H9 (cell line): ENCODE measurements around the gene EGFL8. TPM values are rescaled to one million over a fixed set of nuclear protein-coding genes. Genes with fewer than 3 reads are reported as not detected.

Experiments
- DNase-seq: peaks from one replicate; pipeline ENCODE4 v3.0.0-alpha.2; 2017
- H2AFZ ChIP-seq: one replicate; pipeline ENCODE4 v1.6.1; 2013; ENCODE audit warnings: mild to moderate bottlenecking, low read length, control low read depth, moderate library complexity
- H2AK5ac ChIP-seq: 2 replicates; pipeline ENCODE4 v1.6.1; 2013; ENCODE audit warnings: low read length, control low read depth, mixed read lengths; ENCODE audit not compliant: insufficient read length
- H2BK120ac ChIP-seq: one replicate; pipeline ENCODE4 v1.6.1; 2013; ENCODE audit warnings: low read depth, mild to moderate bottlenecking, low read length, control low read depth, inconsistent platforms; ENCODE audit not compliant: poor library complexity, severe bottlenecking
- H2BK12ac ChIP-seq: 2 replicates; pipeline ENCODE4 v1.6.1; 2013; ENCODE audit warnings: low read length, control low read depth, mixed read lengths, low read depth; ENCODE audit not compliant: insufficient read length
- H2BK15ac ChIP-seq: 2 replicates; pipeline ENCODE4 v1.6.1; 2013; ENCODE audit warnings: low read depth, low read length, control low read depth
- H2BK20ac ChIP-seq: one replicate; pipeline ENCODE4 v1.6.1; 2013; ENCODE audit warnings: low read depth, mild to moderate bottlenecking, low read length, control low read depth, inconsistent platforms; ENCODE audit not compliant: poor library complexity, severe bottlenecking
- H2BK5ac ChIP-seq: 2 replicates; pipeline ENCODE4 v1.6.1; 2013; ENCODE audit warnings: low read length, control low read depth, mixed read lengths; ENCODE audit not compliant: insufficient read length
- H3K14ac ChIP-seq: 2 replicates; pipeline ENCODE4 v1.6.1; 2013; ENCODE audit warnings: low read length, control low read depth; ENCODE audit not compliant: insufficient read depth
- H3K18ac ChIP-seq: 2 replicates; pipeline ENCODE4 v1.6.1; 2013; ENCODE audit warnings: low read depth, mild to moderate bottlenecking, mixed read lengths, low read length, control low read depth; ENCODE audit not compliant: insufficient read length
- H3K23ac ChIP-seq: 2 replicates; pipeline ENCODE4 v1.6.1; 2013; ENCODE audit warnings: low read length, control low read depth, mixed read lengths, low read depth; ENCODE audit not compliant: insufficient read length
- H3K23me2 ChIP-seq: 2 replicates; pipeline ENCODE4 v1.6.1; 2013; ENCODE audit warnings: low read depth, mild to moderate bottlenecking, mixed read lengths, low read length, control low read depth; ENCODE audit not compliant: insufficient read length, poor library complexity, severe bottlenecking
- H3K27ac ChIP-seq: 2 replicates; pipeline ENCODE4 v1.5.1; 2013; ENCODE audit warnings: low read length, control low read depth, mixed read lengths, low read depth; ENCODE audit not compliant: insufficient read length
- H3K27me3 ChIP-seq: 2 replicates; pipeline ENCODE4 v1.6.1; 2013; ENCODE audit warnings: low read length, control low read depth, inconsistent platforms; ENCODE audit not compliant: insufficient read depth
- H3K4ac ChIP-seq: 2 replicates; pipeline ENCODE4 v1.6.1; 2013; ENCODE audit warnings: low read depth, mild to moderate bottlenecking, control low read depth, inconsistent platforms, low read length, moderate library complexity
- H3K4me1 ChIP-seq: 2 replicates; pipeline ENCODE4 v1.6.1; 2013; ENCODE audit warnings: low read length, control low read depth, inconsistent platforms; ENCODE audit not compliant: insufficient read depth
- H3K4me2 ChIP-seq: 2 replicates; pipeline ENCODE4 v1.6.1; 2013; ENCODE audit warnings: low read length, control low read depth, mixed read lengths; ENCODE audit not compliant: insufficient read length, insufficient read depth
- H3K56ac ChIP-seq: 2 replicates; pipeline ENCODE4 v1.6.1; 2013; ENCODE audit warnings: low read depth, mild to moderate bottlenecking, mixed read lengths, low read length, control low read depth; ENCODE audit not compliant: insufficient read length
- H3K79me1 ChIP-seq: 2 replicates; pipeline ENCODE4 v1.6.1; 2013; ENCODE audit warnings: low read depth, mild to moderate bottlenecking, moderate library complexity, low read length, control low read depth, inconsistent platforms; ENCODE audit not compliant: insufficient read depth, poor library complexity, severe bottlenecking
- H3K79me2 ChIP-seq: 2 replicates; pipeline ENCODE4 v1.6.1; 2013; ENCODE audit warnings: low read length, control low read depth, inconsistent platforms; ENCODE audit not compliant: insufficient read depth
- H3K9ac ChIP-seq: 2 replicates; pipeline ENCODE4 v1.6.1; 2013; ENCODE audit warnings: low read length, control low read depth, mixed read lengths; ENCODE audit not compliant: insufficient read length; ENCODE audit errors: extremely low read depth
- H3K9me3 ChIP-seq: one replicate; pipeline ENCODE4 v1.6.1; 2013; ENCODE audit warnings: low read depth, low read length, inconsistent platforms; ENCODE audit not compliant: control insufficient read depth
- H3T11ph ChIP-seq: one replicate; pipeline ENCODE4 v1.6.1; 2013; ENCODE audit warnings: mild to moderate bottlenecking, low read length, control low read depth, inconsistent platforms
- H4K20me1 ChIP-seq: one replicate; pipeline ENCODE4 v1.6.1; 2013; ENCODE audit not compliant: control insufficient read depth, insufficient read length, insufficient read depth
- H4K5ac ChIP-seq: 2 replicates; pipeline ENCODE4 v1.6.1; 2013; ENCODE audit warnings: low read depth, mild to moderate bottlenecking, mixed read lengths, low read length, control low read depth; ENCODE audit not compliant: insufficient read length
- H4K8ac ChIP-seq: replicated peaks from 2 replicates; pipeline ENCODE4 v1.6.1; 2013; ENCODE audit warnings: low read length, control low read depth, mixed read lengths, low read depth; ENCODE audit not compliant: insufficient read length
- H4K91ac ChIP-seq: 2 replicates; pipeline ENCODE4 v1.6.1; 2013; ENCODE audit warnings: low read depth, mild to moderate bottlenecking, moderate library complexity, mixed read lengths, low read length, control low read depth; ENCODE audit not compliant: insufficient read length
- H3K27ac Mint-ChIP-seq, 3 experiments: 2 replicates in 2 of 3; 3 replicates in 1 of 3; pipeline ENCODE4 v1.8.0; 2020 to 2021; ENCODE audit warnings: mixed read lengths in 3 of 3, mild to moderate bottlenecking in 1 of 3, moderate library complexity in 1 of 3
- H3K27me3 Mint-ChIP-seq: 2 replicates; pipeline ENCODE4 v1.8.0; 2021; ENCODE audit warnings: low read depth, mild to moderate bottlenecking, moderate library complexity, mixed read lengths
- H3K36me3 Mint-ChIP-seq, 3 experiments: 2 replicates in 2 of 3; 3 replicates in 1 of 3; pipeline ENCODE4 v1.8.0; 2020 to 2021; ENCODE audit warnings: low read depth in 3 of 3, mixed read lengths in 3 of 3; ENCODE audit not compliant: insufficient read depth in 1 of 3
- H3K4me1 Mint-ChIP-seq, 2 experiments: 2 replicates each; pipeline ENCODE4 v1.8.0; 2020; ENCODE audit warnings: mixed read lengths in 2 of 2
- H3K4me3 Mint-ChIP-seq, 2 experiments: 2 replicates in 1 of 2; 3 replicates in 1 of 2; pipeline ENCODE4 v1.8.0; 2020 to 2021; ENCODE audit warnings: mild to moderate bottlenecking in 2 of 2, mixed read lengths in 2 of 2, moderate library complexity in 1 of 2
- H3K9me3 Mint-ChIP-seq, 2 experiments: 2 replicates in 1 of 2; 3 replicates in 1 of 2; pipeline ENCODE4 v1.8.0; 2020; ENCODE audit warnings: mild to moderate bottlenecking in 2 of 2, mixed read lengths in 2 of 2, moderate library complexity in 1 of 2
- CTCF ChIP-seq: fragments of 200-600 bp; sonication (generic); conservative IDR thresholded peaks from 3 replicates; pipeline ENCODE4 v1.8.0; 2021; ENCODE audit warnings: antibody characterized with exemption, mild to moderate bottlenecking
- WGBS: extraction: QIAGEN DNeasy Blood & Tissue Kit; methylation state at CpG from one replicate; pipeline ENCODE4 v1.1.7; 2013; ENCODE audit warnings: missing lambda C conversion rate, low lambda C conversion rate, mixed read lengths; ENCODE audit not compliant: insufficient read length; ENCODE audit errors: extremely low coverage; 5-methylcytosine and 5-hydroxymethylcytosine counted together
- total RNA-seq: library from RNA; stranded (reverse); gene quantifications from 2 replicates; pipeline ENCODE4 v1.2.1, GENCODE V29; 2021

EGFL8 gene
- total RNA-seq, 1 experiment from 2014 or later = 27.2 TPM

- peaks cover 7% of the 10 kb centered on the region for H3K4me1 ChIP-seq
- H2BK120ac ChIP-seq = peak overlapping the region; percentile 51
- no peak overlapping the region for H2BK20ac ChIP-seq
- no peak overlapping the region for H4K5ac ChIP-seq
- peak overlapping the region; percentile 30 for H2AK5ac ChIP-seq
- Mint-ChIP-seq H3K9me3 (no peaks in the 10 kb centered on the region; a peak in 1 of 5 replicates), H3K4me3 (peak overlapping the region; percentile 83 to 86), H3K4me1 (peaks cover 40 to 47% of the 10 kb centered on the region in 2 experiments), H3K27ac (peak overlapping the region; percentile 98), H3K27me3 (no peaks in the 10 kb centered on the region; the same call in 1 of the 2 replicates), H3K36me3 (peaks cover 22 to 35% (median 33%) of the 10 kb centered on the region in 3 experiments)
- no peak overlapping the region for H4K8ac ChIP-seq
- H3K79me2 ChIP-seq = peaks cover 18% of the 10 kb centered on the region; the same call in 1 of the 2 replicates
- peak overlapping the region; percentile 86; the same call in 1 of the 2 replicates for H3K14ac ChIP-seq
- H3K4ac ChIP-seq = no peak overlapping the region; the same call in 1 of the 2 replicates
- no peaks in the 10 kb centered on the region for H4K20me1 ChIP-seq
- no peaks in the 10 kb centered on the region for H3K9me3 ChIP-seq
- no peak overlapping the region for H2BK12ac ChIP-seq
- no peak for TF ChIP-seq CTCF
- H3K23me2 ChIP-seq = peaks cover 22% of the 10 kb centered on the region
- H2AFZ ChIP-seq = no peak overlapping the region
- H3K27me3 ChIP-seq = no peaks in the 10 kb centered on the region
- no CpG with 5 or more reads among the region's 5 CpGs for WGBS
- peak overlapping the region; percentile 68 for H3K27ac ChIP-seq
- H2BK15ac ChIP-seq = no peak overlapping the region
- DNase-seq = no peak
- H2BK5ac ChIP-seq = peak overlapping the region; percentile 11
- H3K4me2 ChIP-seq = peak overlapping the region; percentile 83
- no peaks in the 10 kb centered on the region for H3K79me1 ChIP-seq
- H3K56ac ChIP-seq = no peak overlapping the region
- H3K18ac ChIP-seq = peak overlapping the region; percentile 90
- H3K9ac ChIP-seq = peak overlapping the region; percentile 83
- H3T11ph ChIP-seq = peak overlapping the region; percentile 76
- H3K23ac ChIP-seq = no peak overlapping the region
- no peak overlapping the region for H4K91ac ChIP-seq
These were observed 12.2 kb downstream of the EGFL8 start for GRCh38 chr6:32176476-32177182.
